Common myeloid progenitor, CD34-positive (primary cell): ENCODE measurements around the gene L2HGDH.

Source experiments
- CTCF ChIA-PET: fragments of 350-600 bp; sonication (Branson Sonifier 250); formaldehyde crosslinking; loops from one replicate; lab custom pipeline; 2021; ENCODE audit warnings: antibody characterized with exemption; lab: Charles Lee
- POLR2A ChIA-PET: fragments of 350-600 bp; sonication (Branson Sonifier 250); formaldehyde crosslinking; loops from one replicate; lab custom pipeline; 2021; ENCODE audit warnings: antibody characterized with exemption; lab: Charles Lee
- DNase-seq, 3 donors: peaks; one replicate each; pipeline versions ENCODE4 v3.0.0 to v3.0.0-alpha.2; 2013
- H3K27ac ChIP-seq, 2 experiments: 1 replicate in 1 of 2; 2 replicates in 1 of 2; pipeline ENCODE4 v1.7.0; 2013; ENCODE audit warnings: inconsistent platforms in 2 of 2, low read length in 2 of 2, mild to moderate bottlenecking in 2 of 2, low read depth in 1 of 2, moderate library complexity in 1 of 2; ENCODE audit not compliant: severe bottlenecking in 2 of 2, insufficient read depth in 1 of 2, poor library complexity in 1 of 2
- H3K27me3 ChIP-seq, 5 experiments: replicated peaks in 2 of 5; 1 replicate in 3 of 5; 2 replicates in 2 of 5; pipeline versions ENCODE4 v1.6.1 to v1.7.0; 2013; ENCODE audit warnings: low read length in 4 of 5, mild to moderate bottlenecking in 2 of 5, moderate library complexity in 2 of 5, inconsistent platforms in 1 of 5; ENCODE audit not compliant: insufficient read depth in 5 of 5, control insufficient read depth in 4 of 5
- H3K36me3 ChIP-seq, 4 experiments: 1 replicate in 2 of 4; 2 replicates in 2 of 4; pipeline versions ENCODE4 v1.6.1 to v1.7.0; 2013; ENCODE audit warnings: low read length in 3 of 4, control low read depth in 1 of 4, mild to moderate bottlenecking in 1 of 4; ENCODE audit not compliant: control insufficient read depth in 4 of 4, insufficient read depth in 4 of 4
- H3K4me1 ChIP-seq, 4 experiments: 1 replicate in 3 of 4; 2 replicates in 1 of 4; pipeline versions ENCODE4 v1.6.1 to v1.7.1; 2013; ENCODE audit warnings: low read length in 3 of 4, mild to moderate bottlenecking in 3 of 4, control low read depth in 1 of 4, inconsistent platforms in 1 of 4, moderate library complexity in 1 of 4; ENCODE audit not compliant: control insufficient read depth in 4 of 4, insufficient read depth in 4 of 4; ENCODE audit errors: control extremely low read depth in 1 of 4
- H3K4me3 ChIP-seq, 7 experiments: 1 replicate in 4 of 7; 2 replicates in 3 of 7; pipeline versions ENCODE4 v1.5.1 to v1.7.0; 2013; ENCODE audit warnings: mild to moderate bottlenecking in 7 of 7, low read length in 6 of 7, moderate library complexity in 6 of 7, inconsistent platforms in 2 of 7, low read depth in 2 of 7, control low read depth in 1 of 7; ENCODE audit not compliant: insufficient read depth in 4 of 7, control insufficient read depth in 1 of 7; ENCODE audit errors: extremely low read depth in 1 of 7
- H3K9me3 ChIP-seq, 5 experiments: 1 replicate in 4 of 5; 2 replicates in 1 of 5; pipeline versions ENCODE4 v1.6.1 to v1.7.1; 2013; ENCODE audit warnings: low read length in 4 of 5, mild to moderate bottlenecking in 2 of 5, inconsistent platforms in 1 of 5, low read depth in 1 of 5, moderate library complexity in 1 of 5; ENCODE audit not compliant: control insufficient read depth in 4 of 5, insufficient read depth in 2 of 5; ENCODE audit errors: control extremely low read depth in 1 of 5
- WGBS: methylation state at CpG from one replicate; pipeline ENCODE4 v1.1.5; 2013; ENCODE audit not compliant: insufficient coverage; 5-methylcytosine and 5-hydroxymethylcytosine counted together

L2HGDH gene

GRCh38 chr14:50230401-50230700, 81.7 kb downstream of the L2HGDH start:
- ChIA-PET POLR2A (no interaction called here), CTCF (no interaction called here)
- peak overlapping the region in 6 of 7 experiments; percentile 85 to 99 (median 90) for H3K4me3 ChIP-seq
- no peaks in the 10 kb centered on the region for H3K27me3 ChIP-seq
- WGBS, result 20% methylated on average over 1 of the region's 6 CpGs
- peak overlapping the region; percentile 68 to 86 for H3K27ac ChIP-seq
- DNase-seq, result peak in 1 of 3 donors; percentile 10
- peaks cover 20 to 28% (median 23%) of the 10 kb centered on the region in 4 experiments for H3K4me1 ChIP-seq
- H3K36me3 ChIP-seq, result no peaks in the 10 kb centered on the region
- H3K9me3 ChIP-seq, result no peaks in the 10 kb centered on the region

GRCh38 chr14:50229681-50230080, 82.3 kb downstream of the L2HGDH start:
- ChIA-PET POLR2A (no interaction called here), CTCF (interaction anchor here (1.2 to 1.7 kb wide), 2 partner anchors 10 to 33 kb away, joined by 3 to 4 read pairs; no protein-coding TSS in a partner anchor)
- H3K4me3 ChIP-seq, result peak overlapping the region in 6 of 7 experiments; percentile 85 to 99 (median 90)
- DNase-seq, result no peak
- peaks cover 20 to 29% (median 23%) of the 10 kb centered on the region in 4 experiments for H3K4me1 ChIP-seq
- H3K9me3 ChIP-seq, result no peaks in the 10 kb centered on the region
- WGBS, result 90% methylated on average over 1 of the region's 2 CpGs
- peak overlapping the region; percentile 68 to 86 for H3K27ac ChIP-seq
- no peaks in the 10 kb centered on the region for H3K27me3 ChIP-seq
- H3K36me3 ChIP-seq, result no peaks in the 10 kb centered on the region

GRCh38 chr14:50228313-50228712, 83.7 kb downstream of the L2HGDH start:
- POLR2A ChIA-PET, result no interaction called here
- Histone ChIP-seq H3K27me3 (no peaks in the 10 kb centered on the region), H3K9me3 (no peaks in the 10 kb centered on the region), H3K27ac (no peak overlapping the region), H3K4me1 (peaks cover 20 to 29% (median 23%) of the 10 kb centered on the region in 4 experiments), H3K4me3 (no peak overlapping the region), H3K36me3 (no peaks in the 10 kb centered on the region)
- CTCF ChIA-PET, result interaction anchor here (1.1 to 1.7 kb wide), 3 partner anchors 8 to 32 kb away, joined by 3 to 5 read pairs (median 4); no protein-coding TSS in a partner anchor
- DNase-seq, result no peak
- WGBS, result 100% methylated on average over 1 of the region's 2 CpGs

- peak; percentile 22 to 56 (median 46) for DNase-seq
- Histone ChIP-seq H3K4me1 (peaks cover 15 to 22% (median 21%) of the 10 kb centered on the region in 4 experiments), H3K36me3 (peaks cover 0 to 4% (median 0%) of the 10 kb centered on the region in 4 experiments), H3K9me3 (no peaks in the 10 kb centered on the region), H3K27ac (no peak overlapping the region), H3K27me3 (no peaks in the 10 kb centered on the region), H3K4me3 (no peak overlapping the region)
- ChIA-PET CTCF (interaction anchor here (0.5 to 1.5 kb wide), 4 partner anchors 15 to 78 kb away, joined by 3 to 4 read pairs (median 4); no protein-coding TSS in a partner anchor), POLR2A (no interaction called here)
- 77% methylated on average over 4 of the region's 5 CpGs for WGBS
Observed at GRCh38 chr14:50225974-50226297, 86.1 kb downstream of the L2HGDH start.

- Histone ChIP-seq H3K27ac (no peak overlapping the region), H3K4me3 (no peak overlapping the region), H3K9me3 (no peaks in the 10 kb centered on the region), H3K36me3 (peaks cover 0 to 4% (median 0%) of the 10 kb centered on the region in 4 experiments), H3K4me1 (peaks cover 15 to 22% (median 20%) of the 10 kb centered on the region in 4 experiments), H3K27me3 (no peaks in the 10 kb centered on the region)
- ChIA-PET POLR2A (interaction anchor here (0.6 kb wide), 1 partner anchor 31 kb away, joined by 3 read pairs; no protein-coding TSS in a partner anchor), CTCF (interaction anchor here (0.6 kb wide), 1 partner anchor 78 kb away, joined by 3 read pairs; no protein-coding TSS in a partner anchor)
- 89% methylated on average over 3 of the region's 5 CpGs for WGBS
- DNase-seq, result no peak
Observed at GRCh38 chr14:50225067-50225973, 86.7 kb downstream of the L2HGDH start.

- peaks cover 0 to 4% (median 0%) of the 10 kb centered on the region in 4 experiments for H3K36me3 ChIP-seq
- CTCF ChIA-PET, result no interaction called here
- 100% methylated on average over 1 of the region's 1 CpG for WGBS
- peaks cover 5 to 8% (median 6%) of the 10 kb centered on the region in 4 experiments for H3K4me1 ChIP-seq
- H3K27ac ChIP-seq, result no peak overlapping the region
- H3K9me3 ChIP-seq, result no peaks in the 10 kb centered on the region
- H3K27me3 ChIP-seq, result no peaks in the 10 kb centered on the region
- POLR2A ChIA-PET, result no interaction called here
- no peak overlapping the region for H3K4me3 ChIP-seq
- no peak for DNase-seq
Observed at GRCh38 chr14:50222055-50222613, 89.9 kb downstream of the L2HGDH start.
